H9 (cell line): ENCODE data around the gene NCKAP5. TPM values are rescaled to one million over a fixed set of nuclear protein-coding genes. Genes with fewer than 3 reads are reported as not detected.

Experiments
- DNase-seq: peaks from one replicate; pipeline ENCODE4 v3.0.0-alpha.2; 2017
- H2AFZ ChIP-seq: one replicate; pipeline ENCODE4 v1.6.1; 2013; ENCODE audit warnings: mild to moderate bottlenecking, low read length, control low read depth, moderate library complexity
- H2AK5ac ChIP-seq: 2 replicates; pipeline ENCODE4 v1.6.1; 2013; ENCODE audit warnings: low read length, control low read depth, mixed read lengths; ENCODE audit not compliant: insufficient read length
- H2BK120ac ChIP-seq: one replicate; pipeline ENCODE4 v1.6.1; 2013; ENCODE audit warnings: low read depth, mild to moderate bottlenecking, low read length, control low read depth, inconsistent platforms; ENCODE audit not compliant: poor library complexity, severe bottlenecking
- H2BK12ac ChIP-seq: 2 replicates; pipeline ENCODE4 v1.6.1; 2013; ENCODE audit warnings: low read length, control low read depth, mixed read lengths, low read depth; ENCODE audit not compliant: insufficient read length
- H2BK15ac ChIP-seq: 2 replicates; pipeline ENCODE4 v1.6.1; 2013; ENCODE audit warnings: low read depth, low read length, control low read depth
- H2BK20ac ChIP-seq: one replicate; pipeline ENCODE4 v1.6.1; 2013; ENCODE audit warnings: low read depth, mild to moderate bottlenecking, low read length, control low read depth, inconsistent platforms; ENCODE audit not compliant: poor library complexity, severe bottlenecking
- H2BK5ac ChIP-seq: 2 replicates; pipeline ENCODE4 v1.6.1; 2013; ENCODE audit warnings: low read length, control low read depth, mixed read lengths; ENCODE audit not compliant: insufficient read length
- H3K14ac ChIP-seq: 2 replicates; pipeline ENCODE4 v1.6.1; 2013; ENCODE audit warnings: low read length, control low read depth; ENCODE audit not compliant: insufficient read depth
- H3K18ac ChIP-seq: 2 replicates; pipeline ENCODE4 v1.6.1; 2013; ENCODE audit warnings: low read depth, mild to moderate bottlenecking, mixed read lengths, low read length, control low read depth; ENCODE audit not compliant: insufficient read length
- H3K23ac ChIP-seq: 2 replicates; pipeline ENCODE4 v1.6.1; 2013; ENCODE audit warnings: low read length, control low read depth, mixed read lengths, low read depth; ENCODE audit not compliant: insufficient read length
- H3K23me2 ChIP-seq: 2 replicates; pipeline ENCODE4 v1.6.1; 2013; ENCODE audit warnings: low read depth, mild to moderate bottlenecking, mixed read lengths, low read length, control low read depth; ENCODE audit not compliant: insufficient read length, poor library complexity, severe bottlenecking
- H3K27ac ChIP-seq: 2 replicates; pipeline ENCODE4 v1.5.1; 2013; ENCODE audit warnings: low read length, control low read depth, mixed read lengths, low read depth; ENCODE audit not compliant: insufficient read length
- H3K27me3 ChIP-seq: 2 replicates; pipeline ENCODE4 v1.6.1; 2013; ENCODE audit warnings: low read length, control low read depth, inconsistent platforms; ENCODE audit not compliant: insufficient read depth
- H3K4ac ChIP-seq: 2 replicates; pipeline ENCODE4 v1.6.1; 2013; ENCODE audit warnings: low read depth, mild to moderate bottlenecking, control low read depth, inconsistent platforms, low read length, moderate library complexity
- H3K4me1 ChIP-seq: 2 replicates; pipeline ENCODE4 v1.6.1; 2013; ENCODE audit warnings: low read length, control low read depth, inconsistent platforms; ENCODE audit not compliant: insufficient read depth
- H3K4me2 ChIP-seq: 2 replicates; pipeline ENCODE4 v1.6.1; 2013; ENCODE audit warnings: low read length, control low read depth, mixed read lengths; ENCODE audit not compliant: insufficient read length, insufficient read depth
- H3K56ac ChIP-seq: 2 replicates; pipeline ENCODE4 v1.6.1; 2013; ENCODE audit warnings: low read depth, mild to moderate bottlenecking, mixed read lengths, low read length, control low read depth; ENCODE audit not compliant: insufficient read length
- H3K79me1 ChIP-seq: 2 replicates; pipeline ENCODE4 v1.6.1; 2013; ENCODE audit warnings: low read depth, mild to moderate bottlenecking, moderate library complexity, low read length, control low read depth, inconsistent platforms; ENCODE audit not compliant: insufficient read depth, poor library complexity, severe bottlenecking
- H3K79me2 ChIP-seq: 2 replicates; pipeline ENCODE4 v1.6.1; 2013; ENCODE audit warnings: low read length, control low read depth, inconsistent platforms; ENCODE audit not compliant: insufficient read depth
- H3K9ac ChIP-seq: 2 replicates; pipeline ENCODE4 v1.6.1; 2013; ENCODE audit warnings: low read length, control low read depth, mixed read lengths; ENCODE audit not compliant: insufficient read length; ENCODE audit errors: extremely low read depth
- H3K9me3 ChIP-seq: one replicate; pipeline ENCODE4 v1.6.1; 2013; ENCODE audit warnings: low read depth, low read length, inconsistent platforms; ENCODE audit not compliant: control insufficient read depth
- H3T11ph ChIP-seq: one replicate; pipeline ENCODE4 v1.6.1; 2013; ENCODE audit warnings: mild to moderate bottlenecking, low read length, control low read depth, inconsistent platforms
- H4K20me1 ChIP-seq: one replicate; pipeline ENCODE4 v1.6.1; 2013; ENCODE audit not compliant: control insufficient read depth, insufficient read length, insufficient read depth
- H4K5ac ChIP-seq: 2 replicates; pipeline ENCODE4 v1.6.1; 2013; ENCODE audit warnings: low read depth, mild to moderate bottlenecking, mixed read lengths, low read length, control low read depth; ENCODE audit not compliant: insufficient read length
- H4K8ac ChIP-seq: replicated peaks from 2 replicates; pipeline ENCODE4 v1.6.1; 2013; ENCODE audit warnings: low read length, control low read depth, mixed read lengths, low read depth; ENCODE audit not compliant: insufficient read length
- H4K91ac ChIP-seq: 2 replicates; pipeline ENCODE4 v1.6.1; 2013; ENCODE audit warnings: low read depth, mild to moderate bottlenecking, moderate library complexity, mixed read lengths, low read length, control low read depth; ENCODE audit not compliant: insufficient read length
- H3K27ac Mint-ChIP-seq, 3 experiments: 2 replicates in 2 of 3; 3 replicates in 1 of 3; pipeline ENCODE4 v1.8.0; 2020 to 2021; ENCODE audit warnings: mixed read lengths in 3 of 3, mild to moderate bottlenecking in 1 of 3, moderate library complexity in 1 of 3
- H3K27me3 Mint-ChIP-seq: 2 replicates; pipeline ENCODE4 v1.8.0; 2021; ENCODE audit warnings: low read depth, mild to moderate bottlenecking, moderate library complexity, mixed read lengths
- H3K36me3 Mint-ChIP-seq, 3 experiments: 2 replicates in 2 of 3; 3 replicates in 1 of 3; pipeline ENCODE4 v1.8.0; 2020 to 2021; ENCODE audit warnings: low read depth in 3 of 3, mixed read lengths in 3 of 3; ENCODE audit not compliant: insufficient read depth in 1 of 3
- H3K4me1 Mint-ChIP-seq, 2 experiments: 2 replicates each; pipeline ENCODE4 v1.8.0; 2020; ENCODE audit warnings: mixed read lengths in 2 of 2
- H3K4me3 Mint-ChIP-seq, 2 experiments: 2 replicates in 1 of 2; 3 replicates in 1 of 2; pipeline ENCODE4 v1.8.0; 2020 to 2021; ENCODE audit warnings: mild to moderate bottlenecking in 2 of 2, mixed read lengths in 2 of 2, moderate library complexity in 1 of 2
- H3K9me3 Mint-ChIP-seq, 2 experiments: 2 replicates in 1 of 2; 3 replicates in 1 of 2; pipeline ENCODE4 v1.8.0; 2020; ENCODE audit warnings: mild to moderate bottlenecking in 2 of 2, mixed read lengths in 2 of 2, moderate library complexity in 1 of 2
- WGBS: extraction: QIAGEN DNeasy Blood & Tissue Kit; methylation state at CpG from one replicate; pipeline ENCODE4 v1.1.7; 2013; ENCODE audit warnings: missing lambda C conversion rate, low lambda C conversion rate, mixed read lengths; ENCODE audit not compliant: insufficient read length; ENCODE audit errors: extremely low coverage; 5-methylcytosine and 5-hydroxymethylcytosine counted together
- total RNA-seq: library from RNA; stranded (reverse); gene quantifications from 2 replicates; pipeline ENCODE4 v1.2.1, GENCODE V29; 2021
- TF ChIP-seq, protein P1 (sequence below): fragments of 200-600 bp; sonication (generic); conservative IDR thresholded peaks from 3 replicates; pipeline ENCODE4 v1.8.0; 2021; ENCODE audit warnings: antibody characterized with exemption, mild to moderate bottlenecking

Gene NCKAP5
- total RNA-seq, 1 experiment from 2014 or later, result 0.26 TPM

DNA sequence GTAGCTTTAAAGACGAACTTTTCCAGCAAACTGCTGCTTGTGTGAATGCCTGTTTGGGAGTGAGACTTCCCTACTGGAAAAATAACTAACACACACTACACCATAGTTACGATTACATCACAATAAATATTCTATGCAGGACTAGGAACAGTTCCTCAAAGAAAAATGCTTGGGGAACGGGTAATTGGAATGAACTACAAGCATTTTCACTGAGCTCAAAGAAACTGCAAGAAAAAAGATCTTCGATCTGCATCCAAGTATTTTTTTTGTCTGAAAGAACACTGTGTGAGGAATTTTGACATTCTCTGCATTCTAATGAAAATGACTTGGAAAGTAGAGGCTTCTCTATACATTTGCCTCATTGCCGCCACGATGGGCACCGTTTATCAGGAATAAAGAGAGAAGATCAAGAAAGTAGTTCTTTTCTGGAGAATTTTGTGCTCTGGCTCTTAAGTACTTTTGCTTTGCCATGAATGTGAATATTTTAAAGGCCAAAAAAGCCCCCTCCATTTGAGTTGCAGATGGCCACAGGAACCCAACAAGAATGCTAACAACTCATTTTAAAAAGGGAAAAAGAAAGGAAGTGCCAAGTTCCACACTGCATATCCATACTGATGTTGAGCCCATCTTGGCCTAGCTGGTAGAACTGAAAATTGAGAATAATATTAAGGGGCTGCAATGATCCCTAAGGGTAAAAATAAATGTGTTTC is 911.8 kb downstream of the NCKAP5 start:
- no peak overlapping the region for H3K23ac ChIP-seq
- no peaks in the 10 kb centered on the region for H3K9me3 ChIP-seq
- Mint-ChIP-seq H3K27ac (no peak overlapping the region), H3K27me3 (peaks cover 2% of the 10 kb centered on the region; the same call in 1 of the 2 replicates), H3K9me3 (no peaks in the 10 kb centered on the region; a peak in 1 of 5 replicates), H3K4me3 (no peak overlapping the region), H3K4me1 (peaks cover 25 to 29% of the 10 kb centered on the region in 2 experiments), H3K36me3 (no peaks in the 10 kb centered on the region; a peak in 1 of 7 replicates)
- no peak overlapping the region for H2BK12ac ChIP-seq
- no peak overlapping the region for H4K91ac ChIP-seq
- H3K4ac ChIP-seq, result no peak overlapping the region
- H3K56ac ChIP-seq, result no peak overlapping the region
- no peaks in the 10 kb centered on the region for H3K79me1 ChIP-seq
- H3K4me1 ChIP-seq, result no peaks in the 10 kb centered on the region
- no peak overlapping the region for H3K14ac ChIP-seq
- no peak for DNase-seq
- H3K9ac ChIP-seq, result no peak overlapping the region
- no peak overlapping the region for H2BK20ac ChIP-seq
- no peak overlapping the region for H3K4me2 ChIP-seq
- no peak overlapping the region for H2BK5ac ChIP-seq
- TF ChIP-seq, protein P1, sequence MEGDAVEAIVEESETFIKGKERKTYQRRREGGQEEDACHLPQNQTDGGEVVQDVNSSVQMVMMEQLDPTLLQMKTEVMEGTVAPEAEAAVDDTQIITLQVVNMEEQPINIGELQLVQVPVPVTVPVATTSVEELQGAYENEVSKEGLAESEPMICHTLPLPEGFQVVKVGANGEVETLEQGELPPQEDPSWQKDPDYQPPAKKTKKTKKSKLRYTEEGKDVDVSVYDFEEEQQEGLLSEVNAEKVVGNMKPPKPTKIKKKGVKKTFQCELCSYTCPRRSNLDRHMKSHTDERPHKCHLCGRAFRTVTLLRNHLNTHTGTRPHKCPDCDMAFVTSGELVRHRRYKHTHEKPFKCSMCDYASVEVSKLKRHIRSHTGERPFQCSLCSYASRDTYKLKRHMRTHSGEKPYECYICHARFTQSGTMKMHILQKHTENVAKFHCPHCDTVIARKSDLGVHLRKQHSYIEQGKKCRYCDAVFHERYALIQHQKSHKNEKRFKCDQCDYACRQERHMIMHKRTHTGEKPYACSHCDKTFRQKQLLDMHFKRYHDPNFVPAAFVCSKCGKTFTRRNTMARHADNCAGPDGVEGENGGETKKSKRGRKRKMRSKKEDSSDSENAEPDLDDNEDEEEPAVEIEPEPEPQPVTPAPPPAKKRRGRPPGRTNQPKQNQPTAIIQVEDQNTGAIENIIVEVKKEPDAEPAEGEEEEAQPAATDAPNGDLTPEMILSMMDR, result no peak
- no peak overlapping the region for H3T11ph ChIP-seq
- no peaks in the 10 kb centered on the region for H3K79me2 ChIP-seq
- no peaks in the 10 kb centered on the region for H4K20me1 ChIP-seq
- no peaks in the 10 kb centered on the region for H3K27me3 ChIP-seq
- H2BK15ac ChIP-seq, result no peak overlapping the region
- WGBS, result no CpG with 5 or more reads among the region's 7 CpGs
- no peak overlapping the region for H4K5ac ChIP-seq
- no peaks in the 10 kb centered on the region for H3K23me2 ChIP-seq
- no peak overlapping the region for H4K8ac ChIP-seq
- no peak overlapping the region for H2BK120ac ChIP-seq
- no peak overlapping the region for H3K18ac ChIP-seq
- no peak overlapping the region for H2AK5ac ChIP-seq
- no peak overlapping the region for H2AFZ ChIP-seq
- H3K27ac ChIP-seq, result no peak overlapping the region
